C4-2B (cell line): ENCODE results near the gene STPG2.

Experiments used
- ZFX ChIP-seq: fragments of 450-650 bp; IDR thresholded peaks from 2 replicates; pipeline ENCODE4 v1.6.1; 2017
- TF ChIP-seq, protein P1 (sequence below): fragments of 450-650 bp; conservative IDR thresholded peaks from 2 replicates; pipeline ENCODE4 v1.5.1; 2017; ENCODE audit warnings: mild to moderate bottlenecking

DNA sequence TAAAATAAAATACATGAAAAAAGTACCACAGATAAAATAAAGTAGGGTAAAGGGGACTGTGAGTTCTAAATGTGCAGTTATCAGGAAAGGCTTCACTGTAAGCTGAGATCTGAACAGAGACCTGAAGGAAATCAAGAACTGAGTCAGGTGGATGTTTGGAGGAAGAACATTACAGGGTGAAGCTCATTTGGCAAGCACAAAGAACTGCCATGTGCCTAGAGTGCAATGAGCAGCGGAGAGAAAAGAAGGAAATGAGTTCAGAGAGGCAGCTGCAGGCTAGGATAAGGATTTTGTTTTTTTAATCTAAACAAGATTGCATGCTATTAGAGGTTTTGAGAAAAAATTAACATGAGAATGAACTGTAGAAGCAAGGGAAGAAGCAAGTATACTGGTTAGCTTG, 373.1 kb downstream of the STPG2 start:
- TF ChIP-seq, protein P1, sequence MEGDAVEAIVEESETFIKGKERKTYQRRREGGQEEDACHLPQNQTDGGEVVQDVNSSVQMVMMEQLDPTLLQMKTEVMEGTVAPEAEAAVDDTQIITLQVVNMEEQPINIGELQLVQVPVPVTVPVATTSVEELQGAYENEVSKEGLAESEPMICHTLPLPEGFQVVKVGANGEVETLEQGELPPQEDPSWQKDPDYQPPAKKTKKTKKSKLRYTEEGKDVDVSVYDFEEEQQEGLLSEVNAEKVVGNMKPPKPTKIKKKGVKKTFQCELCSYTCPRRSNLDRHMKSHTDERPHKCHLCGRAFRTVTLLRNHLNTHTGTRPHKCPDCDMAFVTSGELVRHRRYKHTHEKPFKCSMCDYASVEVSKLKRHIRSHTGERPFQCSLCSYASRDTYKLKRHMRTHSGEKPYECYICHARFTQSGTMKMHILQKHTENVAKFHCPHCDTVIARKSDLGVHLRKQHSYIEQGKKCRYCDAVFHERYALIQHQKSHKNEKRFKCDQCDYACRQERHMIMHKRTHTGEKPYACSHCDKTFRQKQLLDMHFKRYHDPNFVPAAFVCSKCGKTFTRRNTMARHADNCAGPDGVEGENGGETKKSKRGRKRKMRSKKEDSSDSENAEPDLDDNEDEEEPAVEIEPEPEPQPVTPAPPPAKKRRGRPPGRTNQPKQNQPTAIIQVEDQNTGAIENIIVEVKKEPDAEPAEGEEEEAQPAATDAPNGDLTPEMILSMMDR, result no peak
- no peak for TF ChIP-seq ZFX
